ENCODE measurements around the gene AUTS2.

AUTS2 gene

DNA sequence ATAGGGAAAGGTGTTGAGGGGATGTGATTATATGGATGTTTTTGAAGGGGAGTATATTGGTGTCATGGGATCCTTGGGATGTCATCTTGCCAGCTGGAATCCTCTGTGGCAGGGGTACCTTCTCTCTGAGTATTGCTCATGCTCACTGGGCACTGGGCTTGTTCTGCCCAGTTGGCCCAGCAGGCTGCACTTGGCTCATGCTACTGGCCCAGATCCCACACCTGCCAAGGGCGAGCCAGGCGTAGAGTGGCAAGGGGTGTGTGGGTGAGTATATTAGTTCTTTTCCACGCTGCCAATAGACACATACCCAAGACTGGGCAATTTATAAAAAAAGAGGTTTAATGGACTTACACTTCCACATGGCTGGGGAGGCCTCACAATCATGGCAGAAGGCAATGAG is 311.9 kb downstream of the AUTS2 start:
- TF ChIP-seq, protein P1, sequence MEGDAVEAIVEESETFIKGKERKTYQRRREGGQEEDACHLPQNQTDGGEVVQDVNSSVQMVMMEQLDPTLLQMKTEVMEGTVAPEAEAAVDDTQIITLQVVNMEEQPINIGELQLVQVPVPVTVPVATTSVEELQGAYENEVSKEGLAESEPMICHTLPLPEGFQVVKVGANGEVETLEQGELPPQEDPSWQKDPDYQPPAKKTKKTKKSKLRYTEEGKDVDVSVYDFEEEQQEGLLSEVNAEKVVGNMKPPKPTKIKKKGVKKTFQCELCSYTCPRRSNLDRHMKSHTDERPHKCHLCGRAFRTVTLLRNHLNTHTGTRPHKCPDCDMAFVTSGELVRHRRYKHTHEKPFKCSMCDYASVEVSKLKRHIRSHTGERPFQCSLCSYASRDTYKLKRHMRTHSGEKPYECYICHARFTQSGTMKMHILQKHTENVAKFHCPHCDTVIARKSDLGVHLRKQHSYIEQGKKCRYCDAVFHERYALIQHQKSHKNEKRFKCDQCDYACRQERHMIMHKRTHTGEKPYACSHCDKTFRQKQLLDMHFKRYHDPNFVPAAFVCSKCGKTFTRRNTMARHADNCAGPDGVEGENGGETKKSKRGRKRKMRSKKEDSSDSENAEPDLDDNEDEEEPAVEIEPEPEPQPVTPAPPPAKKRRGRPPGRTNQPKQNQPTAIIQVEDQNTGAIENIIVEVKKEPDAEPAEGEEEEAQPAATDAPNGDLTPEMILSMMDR (IDR thresholded peaks at IDR 0.05), result no peak
- no peak overlapping the region for H3K27ac ChIP-seq
- no peaks in the 10 kb centered on the region for H3K4me1 ChIP-seq
- H3K9me3 ChIP-seq, result no peaks in the 10 kb centered on the region
- H3K27me3 ChIP-seq, result no peaks in the 10 kb centered on the region
- DNase-seq, result no peak
- intact Hi-C loops (cut with DNase I; ENCODE audit: low total_unique reads), result no loop called here
- H3K36me3 ChIP-seq, result no peaks in the 10 kb centered on the region
- H3K4me3 ChIP-seq, result no peak overlapping the region

DNA sequence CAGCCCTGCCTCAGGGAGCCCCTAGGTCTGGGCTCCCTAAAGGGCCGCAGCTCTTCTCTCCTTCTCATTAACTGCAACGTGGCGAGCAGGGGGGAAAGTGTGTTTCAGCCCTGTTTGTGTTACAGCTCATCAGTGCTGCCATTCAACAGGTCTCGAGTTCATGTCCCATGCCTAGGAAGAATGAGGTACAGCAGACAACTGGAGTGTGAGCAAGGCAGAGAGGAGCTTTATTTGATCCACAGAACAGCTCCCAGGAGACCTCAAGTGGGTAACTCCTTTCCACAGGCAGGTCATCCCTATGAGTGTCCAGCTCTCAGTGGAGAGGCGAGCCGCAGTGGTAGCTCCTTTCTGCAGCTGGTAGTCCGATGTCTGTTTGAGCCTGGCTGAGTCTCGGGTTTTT is 313.1 kb downstream of the AUTS2 start:
- no peaks in the 10 kb centered on the region for H3K27me3 ChIP-seq
- DNase-seq, result no peak
- TF ChIP-seq, protein P1 (IDR thresholded peaks at IDR 0.05), result no peak
- H3K9me3 ChIP-seq, result no peaks in the 10 kb centered on the region
- H3K4me1 ChIP-seq, result no peaks in the 10 kb centered on the region
- H3K36me3 ChIP-seq, result no peaks in the 10 kb centered on the region
- intact Hi-C loops (cut with DNase I; ENCODE audit: low total_unique reads), result no loop called here
- H3K27ac ChIP-seq, result no peak overlapping the region
- no peak overlapping the region for H3K4me3 ChIP-seq

- intact Hi-C loops (cut with DNase I; ENCODE audit: low total_unique reads), result no loop called here
- TF ChIP-seq, protein P1 (IDR thresholded peaks at IDR 0.05), result no peak
- Histone ChIP-seq H3K4me3 (no peak overlapping the region), H3K27me3 (no peaks in the 10 kb centered on the region), H3K4me1 (no peaks in the 10 kb centered on the region), H3K9me3 (no peaks in the 10 kb centered on the region), H3K36me3 (no peaks in the 10 kb centered on the region), H3K27ac (no peak overlapping the region)
- no peak for DNase-seq
Observed at GRCh38 chr7:69912141-69912540, 313.9 kb downstream of the AUTS2 start.

DNA sequence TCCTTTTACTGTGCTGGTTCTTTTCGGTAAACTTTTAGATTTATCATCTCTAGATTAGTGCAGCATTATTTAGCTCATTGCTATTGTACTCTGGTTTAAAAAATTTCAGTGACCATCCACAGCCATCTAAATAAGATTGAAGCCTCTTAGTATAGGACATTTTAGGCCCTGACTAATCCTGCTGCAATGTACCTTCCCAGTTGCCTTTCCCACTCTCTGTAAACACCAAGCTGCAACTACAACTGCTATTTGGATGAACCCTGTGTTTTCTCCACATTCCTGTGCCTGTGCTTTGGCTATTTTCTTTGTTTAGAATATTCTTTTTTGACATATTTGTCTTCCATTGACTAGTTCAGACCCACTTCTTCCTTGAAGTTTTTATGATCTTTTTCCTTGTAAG is 314.6 kb downstream of the AUTS2 start:
- TF ChIP-seq, protein P1 (IDR thresholded peaks at IDR 0.05), result no peak
- DNase-seq, result no peak
- H3K4me1 ChIP-seq, result no peaks in the 10 kb centered on the region
- H3K27me3 ChIP-seq, result no peaks in the 10 kb centered on the region
- H3K27ac ChIP-seq, result no peak overlapping the region
- no peaks in the 10 kb centered on the region for H3K36me3 ChIP-seq
- H3K4me3 ChIP-seq, result no peak overlapping the region
- H3K9me3 ChIP-seq, result no peaks in the 10 kb centered on the region
- intact Hi-C loops (cut with DNase I; ENCODE audit: low total_unique reads), result no loop called here

GRCh38 chr7:69919426-69920111 is 321.3 kb downstream of the AUTS2 start:
- DNase-seq, result no peak
- TF ChIP-seq, protein P1 (IDR thresholded peaks at IDR 0.05), result no peak
- H3K4me3 ChIP-seq, result no peak overlapping the region
- no peaks in the 10 kb centered on the region for H3K9me3 ChIP-seq
- H3K27me3 ChIP-seq, result no peaks in the 10 kb centered on the region
- no peaks in the 10 kb centered on the region for H3K36me3 ChIP-seq
- H3K27ac ChIP-seq, result no peak overlapping the region
- intact Hi-C loops (cut with DNase I; ENCODE audit: low total_unique reads), result no loop called here
- H3K4me1 ChIP-seq, result no peaks in the 10 kb centered on the region

GRCh38 chr7:69920797-69921196 is 322.5 kb downstream of the AUTS2 start:
- Histone ChIP-seq H3K4me3 (no peak overlapping the region), H3K27me3 (no peaks in the 10 kb centered on the region), H3K9me3 (no peaks in the 10 kb centered on the region), H3K36me3 (no peaks in the 10 kb centered on the region), H3K4me1 (no peaks in the 10 kb centered on the region), H3K27ac (no peak overlapping the region)
- intact Hi-C loops (cut with DNase I; ENCODE audit: low total_unique reads), result no loop called here
- TF ChIP-seq, protein P1 (IDR thresholded peaks at IDR 0.05), result no peak
- DNase-seq, result no peak
